Loucy (cell line): ENCODE results near the gene LARP4.
A peak's percentile ranks its signal among the peaks of the same experiment; 100 is the strongest.

Source experiments
- H2AFZ ChIP-seq: fragments of 200-600 bp; sonication (generic); 2 replicates; pipeline ENCODE4 v1.6.0; 2016; ENCODE audit warnings: antibody characterized with exemption, mild to moderate bottlenecking, low read length, moderate library complexity
- H3F3A ChIP-seq: fragments of 200-600 bp; 2 replicates; pipeline ENCODE4 v1.6.0; 2016; ENCODE audit warnings: antibody characterized with exemption, low read depth, mild to moderate bottlenecking
- H3K27me3 ChIP-seq: fragments of 200-600 bp; sonication (generic); 2 replicates; pipeline ENCODE4 v1.6.1; 2014; ENCODE audit warnings: low read length, mild to moderate bottlenecking; ENCODE audit not compliant: insufficient read depth, poor library complexity, severe bottlenecking
- H3K36me3 ChIP-seq: fragments of 200-600 bp; sonication (generic); 2 replicates; pipeline ENCODE4 v1.6.1; 2016; ENCODE audit warnings: low read length; ENCODE audit not compliant: insufficient read depth
- H3K4me1 ChIP-seq: fragments of 200-600 bp; sonication (generic); 2 replicates; pipeline ENCODE4 v1.5.1; 2014; ENCODE audit warnings: low read length, mild to moderate bottlenecking; ENCODE audit not compliant: insufficient read depth, poor library complexity, severe bottlenecking
- H3K4me2 ChIP-seq: fragments of 200-600 bp; sonication (generic); 2 replicates; pipeline ENCODE4 v1.6.0; 2014; ENCODE audit warnings: antibody characterized with exemption, low read length, low read depth, mild to moderate bottlenecking; ENCODE audit not compliant: poor library complexity, severe bottlenecking
- H3K4me3 ChIP-seq: fragments of 200-600 bp; sonication (generic); 2 replicates; pipeline ENCODE4 v1.5.1; 2014; ENCODE audit warnings: low read length, mild to moderate bottlenecking, mixed read lengths; ENCODE audit not compliant: poor library complexity, severe bottlenecking
- H3K79me2 ChIP-seq: fragments of 200-600 bp; sonication (generic); 2 replicates; pipeline ENCODE4 v1.6.1; 2014; ENCODE audit warnings: low read length; ENCODE audit not compliant: insufficient read depth
- H3K9ac ChIP-seq: fragments of 200-600 bp; sonication (generic); 2 replicates; pipeline ENCODE4 v1.6.0; 2014; ENCODE audit warnings: mild to moderate bottlenecking, low read depth, low read length, moderate library complexity; ENCODE audit not compliant: poor library complexity, severe bottlenecking
- H3K9me2 ChIP-seq: fragments of 200-600 bp; sonication (generic); replicated peaks from 2 replicates; pipeline ENCODE4 v1.6.1; 2016; ENCODE audit warnings: low read depth, low read length, mixed read lengths
- H3K9me3 ChIP-seq: fragments of 200-600 bp; sonication (generic); 2 replicates; pipeline ENCODE4 v1.6.1; 2014; ENCODE audit warnings: mild to moderate bottlenecking, antibody characterized with exemption, low read length, low read depth; ENCODE audit not compliant: insufficient read depth
- H4K20me1 ChIP-seq: fragments of 200-600 bp; sonication (generic); 2 replicates; pipeline ENCODE4 v1.6.0; 2014; ENCODE audit warnings: antibody characterized with exemption, low read length, mild to moderate bottlenecking; ENCODE audit not compliant: insufficient read depth, poor library complexity, severe bottlenecking
- CTCF ChIP-seq: fragments of 200-600 bp; sonication (generic); conservative IDR thresholded peaks from 2 replicates; pipeline ENCODE4 v1.5.1; 2014; ENCODE audit warnings: mild to moderate bottlenecking, antibody characterized with exemption, low read length
- EZH2phosphoT487 ChIP-seq: fragments of 200-600 bp; IDR thresholded peaks from 2 replicates; pipeline ENCODE4 v1.6.1; 2018; ENCODE audit warnings: antibody characterized with exemption, mild to moderate bottlenecking, moderate library complexity, borderline replicate concordance

The LARP4 gene

GRCh38 chr12:50506753-50507473 is 106.2 kb downstream of the LARP4 start:
- peaks cover 46% of the 10 kb centered on the region for H3K4me1 ChIP-seq
- H3F3A ChIP-seq = no peaks in the 10 kb centered on the region
- H3K4me3 ChIP-seq = peak overlapping the region; percentile 85
- H4K20me1 ChIP-seq = peaks cover 32% of the 10 kb centered on the region
- H3K79me2 ChIP-seq = peaks cover 70% of the 10 kb centered on the region
- no peak overlapping the region for H2AFZ ChIP-seq
- no peaks in the 10 kb centered on the region for H3K9me3 ChIP-seq
- peak overlapping the region; percentile 81 for H3K9ac ChIP-seq
- H3K9me2 ChIP-seq = no peaks in the 10 kb centered on the region
- TF ChIP-seq CTCF (no peak), EZH2phosphoT487 (no peak)
- H3K27me3 ChIP-seq = no peaks in the 10 kb centered on the region
- H3K36me3 ChIP-seq = no peaks in the 10 kb centered on the region
- peak overlapping the region; percentile 97 for H3K4me2 ChIP-seq

- Histone ChIP-seq H3F3A (no peaks in the 10 kb centered on the region), H3K4me2 (peak overlapping the region; percentile 97), H3K36me3 (no peaks in the 10 kb centered on the region), H3K4me1 (peaks cover 46% of the 10 kb centered on the region), H3K9ac (peak overlapping the region; percentile 81), H3K27me3 (no peaks in the 10 kb centered on the region), H4K20me1 (peaks cover 37% of the 10 kb centered on the region), H2AFZ (no peak overlapping the region), H3K9me3 (no peaks in the 10 kb centered on the region), H3K79me2 (peaks cover 76% of the 10 kb centered on the region), H3K9me2 (no peaks in the 10 kb centered on the region), H3K4me3 (peak overlapping the region; percentile 85)
- TF ChIP-seq CTCF = no peak
- no peak for TF ChIP-seq EZH2phosphoT487
Observed at GRCh38 chr12:50507474-50507838, 106.8 kb downstream of the LARP4 start.

- no peak for TF ChIP-seq EZH2phosphoT487
- no peak for TF ChIP-seq CTCF
- Histone ChIP-seq H3F3A (no peaks in the 10 kb centered on the region), H3K4me1 (peaks cover 46% of the 10 kb centered on the region), H3K36me3 (no peaks in the 10 kb centered on the region), H3K4me2 (peak overlapping the region; percentile 97), H3K9me3 (no peaks in the 10 kb centered on the region), H3K27me3 (no peaks in the 10 kb centered on the region), H4K20me1 (peaks cover 38% of the 10 kb centered on the region), H2AFZ (no peak overlapping the region), H3K9ac (peak overlapping the region; percentile 81), H3K4me3 (peak overlapping the region; percentile 85), H3K9me2 (no peaks in the 10 kb centered on the region), H3K79me2 (peaks cover 81% of the 10 kb centered on the region)
Observed at GRCh38 chr12:50507930-50508329, 107.2 kb downstream of the LARP4 start.
